Measurements from ENCODE around the gene DSN1. TPM values are rescaled to one million over a fixed set of nuclear protein-coding genes. Genes with fewer than 3 reads are reported as not detected.

The DSN1 gene
- total and polyA plus RNA-seq, 2 of the 8 experiments (the other 6 are each of a cell fraction or from before 2014, with no cell fraction given) = 12.0 to 26.2 TPM

DNA sequence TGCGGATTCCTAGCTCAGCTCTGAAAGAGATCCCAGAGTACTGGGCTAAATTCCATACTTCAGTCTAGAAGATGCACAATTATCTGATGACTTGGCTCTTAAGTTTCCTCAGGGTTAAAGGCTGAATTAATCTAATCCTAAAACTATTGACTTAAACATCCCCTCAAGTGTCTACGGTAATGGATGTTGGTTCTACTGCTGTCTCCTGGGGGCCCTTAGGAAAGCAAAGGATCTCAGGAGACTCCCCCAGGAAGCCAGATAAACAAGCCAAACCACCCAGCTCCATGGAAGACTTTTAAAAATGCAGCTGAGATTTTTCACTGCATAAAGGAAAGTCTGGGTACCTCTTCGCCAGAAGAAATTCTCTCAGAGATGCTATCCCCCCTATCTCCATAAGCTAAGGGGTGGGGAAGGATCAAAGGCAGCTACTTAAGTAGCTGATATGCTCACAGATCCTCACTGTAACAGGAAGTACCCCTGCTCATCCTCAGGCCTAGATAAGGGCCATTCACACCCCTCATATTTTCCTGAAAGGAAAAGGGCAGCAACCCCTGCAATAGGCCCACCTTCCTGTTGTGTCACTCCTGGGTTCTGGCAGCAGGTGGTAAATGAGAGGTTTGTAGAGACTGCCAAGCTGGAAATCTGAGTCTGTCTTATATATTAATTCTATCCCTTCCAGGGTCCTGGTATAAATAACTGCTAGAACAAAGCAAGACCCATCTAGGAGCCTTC is 36.9 kb downstream of the DSN1 start:
- POLR2A ChIA-PET (ENCODE audit: partially characterized antibody) = interaction anchor here (1.6 to 1.8 kb wide), 2 partner anchors 8 to 10 kb away, joined by 3 to 4 read pairs; partner anchors contain the start of gene NDRG3
- no peak overlapping the region for H2BK15ac ChIP-seq (ENCODE audit: low read length)
- 0 out of 2 replicates have a peak overlapping the region, but pooled peaks have one; percentile 11 for H2AK5ac ChIP-seq (ENCODE audit: low read depth, low read length)
- H3K79me2 ChIP-seq (ENCODE audit: control insufficient read depth in 1 of 2, insufficient read depth in 2 of 2, low read length in 2 of 2) = peaks cover 0 to 5% of the 10 kb centered on the region in 2 experiments; a peak in 1 of 4 replicates
- no peaks in the 10 kb centered on the region for H3K23me2 ChIP-seq (ENCODE audit: low read depth, low read length)
- no peaks in the 10 kb centered on the region for H4K20me1 ChIP-seq (replicated peaks in 1 of 2; ENCODE audit: control insufficient read depth in 1 of 2, insufficient read depth in 2 of 2, low read length in 2 of 2)
- H3K27me3 ChIP-seq (replicated peaks in 1 of 4; ENCODE audit: control insufficient read depth in 3 of 4, extremely low read depth in 1 of 4, insufficient read depth in 3 of 4, low read length in 3 of 4) = no peaks in the 10 kb centered on the region
- no peak overlapping the region for H2AFZ ChIP-seq (ENCODE audit: low read length)
- H3K27ac ChIP-seq (ENCODE audit: low read depth, low read length) = no peak overlapping the region
- H2BK20ac ChIP-seq (ENCODE audit: low read length) = no peak overlapping the region
- no peak overlapping the region for H2BK12ac ChIP-seq (ENCODE audit: low read depth, low read length)
- 90% methylated on average over 3 of the region's 3 CpGs; no CpG with 5 or more reads in 1 of the 2 experiments for WGBS, 2 experiments (ENCODE audit: extremely low coverage in 1 of 2, insufficient coverage in 1 of 2, insufficient read length in 1 of 2, insufficient replicate concordance in 2 of 2, low coverage in 1 of 2, low lambda C conversion rate in 2 of 2, missing lambda C conversion rate in 1 of 2)
- no peaks in the 10 kb centered on the region for H3K9me3 ChIP-seq (ENCODE audit: insufficient read depth in 2 of 2, low read depth in 1 of 2, low read length in 1 of 2)
- no peak overlapping the region for H4K8ac ChIP-seq (ENCODE audit: extremely low read depth, insufficient read depth, low read length)
- no peak for TF ChIP-seq SIRT6 (IDR thresholded peaks at IDR 0.05; ENCODE audit: low read length)
- TF ChIP-seq RFX5 (IDR thresholded peaks at IDR 0.05; ENCODE audit: borderline replicate concordance, low read depth, low read length) = no peak
- H3K36me3 ChIP-seq (ENCODE audit: control insufficient read depth in 2 of 4, insufficient read depth in 4 of 4, low read length in 3 of 4) = no peaks in the 10 kb centered on the region
- no peak overlapping the region for H3K4ac ChIP-seq (replicated peaks; ENCODE audit: insufficient read length, low read depth, low read length)
- DNase-seq (ENCODE audit: low read depth in 1 of 2, low spot score in 2 of 2) = no peak
- FAIRE-seq = no peak
- CTCF ChIA-PET (ENCODE audit: partially characterized antibody) = interaction anchor here (0.5 to 5.5 kb wide), 10 partner anchors 8 to 365 kb away, joined by 3 to 31 read pairs (median 4); partner anchors contain the start of genes DSN1 and NDRG3
- H4K5ac ChIP-seq (ENCODE audit: insufficient read length, low read depth, low read length) = no peak overlapping the region
- H3K9ac ChIP-seq (replicated peaks in 1 of 4; ENCODE audit: extremely low read depth in 1 of 4, low read depth in 3 of 4, low read length in 3 of 4) = no peak overlapping the region
- H3K4me2 ChIP-seq (ENCODE audit: insufficient read depth in 1 of 2, low read depth in 2 of 2, low read length in 2 of 2) = no peak overlapping the region
- H3K79me1 ChIP-seq (ENCODE audit: low read depth, low read length) = peaks cover 3% of the 10 kb centered on the region; the same call in 1 of the 2 replicates
- no peak overlapping the region for H4K91ac ChIP-seq (replicated peaks; ENCODE audit: insufficient read length, low read length)
- no peak overlapping the region for H3K4me3 ChIP-seq (ENCODE audit: extremely low read depth in 1 of 4, insufficient read depth in 2 of 4, low read depth in 3 of 4, low read length in 4 of 4)
- H3K14ac ChIP-seq (ENCODE audit: insufficient read length) = no peak overlapping the region
- H2BK120ac ChIP-seq (replicated peaks; ENCODE audit: low read depth, low read length) = no peak overlapping the region
- no peak overlapping the region for H2BK5ac ChIP-seq (ENCODE audit: low read depth, low read length)
- H3K56ac ChIP-seq (replicated peaks; ENCODE audit: insufficient read length, low read depth, low read length) = no peak overlapping the region
- peaks cover 0 to 13% (median 0%) of the 10 kb centered on the region in 4 experiments; a peak in 4 of 7 replicates for H3K4me1 ChIP-seq (replicated peaks in 1 of 4; ENCODE audit: control insufficient read depth in 3 of 4, insufficient read depth in 4 of 4, low read length in 3 of 4)
- H3K23ac ChIP-seq (ENCODE audit: insufficient read length) = no peak overlapping the region
- no peak overlapping the region for H3K18ac ChIP-seq (ENCODE audit: extremely low read depth, low read length)

All from H1 (cell line).